Body of pancreas (tissue), 4 donors: ENCODE data around the gene RBFOX2. TPM values are rescaled to one million over a fixed set of nuclear protein-coding genes. Genes with fewer than 3 reads are reported as not detected.

Source experiments
- ATAC-seq: fragments of 150-250 bp; one replicate; pipeline ENCODE4 v1.9.1; 2016
- DNase-seq, 4 donors: peaks; one replicate each; pipeline ENCODE4 v3.0.0-alpha.2; 2019
- H3K27ac ChIP-seq, 4 donors: fragments of 200-600 bp; sonication (generic); 1 replicate in 3 of 4; 2 replicates in 1 of 4; pipeline versions ENCODE4 v1.5.1 to v1.6.1; 2016 to 2019; ENCODE audit warnings: mild to moderate bottlenecking in 1 of 4, mixed read lengths in 1 of 4, moderate library complexity in 1 of 4
- H3K27me3 ChIP-seq, 2 donors: fragments of 200-600 bp; sonication (generic); one replicate each; pipeline ENCODE4 v1.6.0; 2016; ENCODE audit warnings: mild to moderate bottlenecking in 1 of 2
- H3K36me3 ChIP-seq, 2 donors: fragments of 200-600 bp; sonication (generic); replicated peaks in 1 of 2; 2 replicates each; pipeline ENCODE4 v1.5.1; 2016; ENCODE audit warnings: low read depth in 2 of 2; ENCODE audit not compliant: insufficient read depth in 1 of 2
- H3K4me1 ChIP-seq: fragments of 200-600 bp; sonication (generic); one replicate; pipeline ENCODE4 v1.6.0; 2016
- H3K4me3 ChIP-seq, 2 donors: fragments of 200-600 bp; sonication (generic); 1 replicate in 1 of 2; 2 replicates in 1 of 2; pipeline ENCODE4 v1.5.1; 2016 to 2019
- H3K9me3 ChIP-seq, 3 donors: fragments of 200-600 bp; sonication (generic); 1 replicate in 2 of 3; 2 replicates in 1 of 3; pipeline ENCODE4 v1.5.1; 2016
- CTCF ChIP-seq, 7 experiments: fragments of 450-650 bp in 4 of 7; fragments of 200-600 bp in 3 of 7; sonication (generic) in 3 of 7; IDR thresholded peaks; one replicate each; pipeline ENCODE4 v1.5.1; 2016 to 2019; ENCODE audit warnings: antibody characterized with exemption in 7 of 7
- POLR2A ChIP-seq, 3 donors: fragments of 450-650 bp; IDR thresholded peaks; one replicate each; pipeline ENCODE4 v1.6.1; 2016; ENCODE audit warnings: antibody characterized with exemption in 3 of 3, mild to moderate bottlenecking in 2 of 3
- WGBS, 2 donors: methylation state at CpG; one replicate each; pipeline ENCODE4 v1.1.5; 2017; 5-methylcytosine and 5-hydroxymethylcytosine counted together
- intact Hi-C: fragments of 100-400 bp; cut with DNase I; formaldehyde crosslinking; loops from one replicate; pipeline ENCODE4 v1.15.1; 2023
- total RNA-seq, 2 donors: library from RNA; depleted of rRNA; stranded (reverse); fragments of >200 nt; gene quantifications; one replicate each; pipeline ENCODE4 v1.1.0, GENCODE V29; 2016

Gene RBFOX2
- total RNA-seq, 2 donors from 2014 or later = 28.7 to 31.1 TPM

GRCh38 chr22:35754761-35755160, 273.9 kb downstream of the RBFOX2 start:
- DNase-seq (no peak), ATAC-seq (no peak)
- intact Hi-C loops = no loop called here
- Histone ChIP-seq H3K4me1 (peaks cover 14% of the 10 kb centered on the region), H3K27me3 (no peaks in the 10 kb centered on the region), H3K4me3 (no peak overlapping the region), H3K27ac (no peak overlapping the region), H3K9me3 (no peaks in the 10 kb centered on the region), H3K36me3 (peaks cover 5% of the 10 kb centered on the region in 2 donors)
- TF ChIP-seq CTCF (IDR thresholded peaks at IDR 0.05) (no peak), POLR2A (IDR thresholded peaks at IDR 0.05) (no peak)
- WGBS, 2 donors = 80 to 89% methylated on average over 2 of the region's 2 CpGs

DNA sequence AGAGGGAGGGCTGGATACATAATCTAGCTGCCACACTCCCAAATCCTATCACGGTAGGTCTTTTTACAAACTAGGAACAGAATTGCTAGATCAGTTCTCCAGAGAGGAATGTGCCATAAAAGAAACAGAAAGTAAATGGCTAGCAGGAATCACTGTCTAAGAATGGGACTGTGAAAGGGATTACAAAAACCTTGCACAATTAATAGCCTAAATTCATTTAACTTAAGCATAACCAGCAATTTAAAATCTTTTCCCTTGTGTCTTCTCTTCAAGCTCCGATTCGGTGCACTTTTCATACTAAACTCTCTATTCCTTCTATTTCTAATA, 275.8 kb downstream of the RBFOX2 start:
- WGBS, 2 donors = 85 to 86% methylated on average over 3 of the region's 3 CpGs
- TF ChIP-seq CTCF (IDR thresholded peaks at IDR 0.05) (no peak), POLR2A (IDR thresholded peaks at IDR 0.05) (no peak)
- Histone ChIP-seq H3K36me3 (no peaks in the 10 kb centered on the region), H3K27me3 (no peaks in the 10 kb centered on the region), H3K4me3 (no peak overlapping the region), H3K27ac (no peak overlapping the region), H3K4me1 (peaks cover 14% of the 10 kb centered on the region), H3K9me3 (no peaks in the 10 kb centered on the region)
- no peak for ATAC-seq
- no peak for DNase-seq
- intact Hi-C loops = no loop called here

GRCh38 chr22:35752006-35752862, 276.4 kb downstream of the RBFOX2 start:
- Histone ChIP-seq H3K27me3 (no peaks in the 10 kb centered on the region), H3K4me3 (no peak overlapping the region), H3K36me3 (no peaks in the 10 kb centered on the region), H3K9me3 (no peaks in the 10 kb centered on the region), H3K27ac (no peak overlapping the region), H3K4me1 (peaks cover 14% of the 10 kb centered on the region)
- TF ChIP-seq CTCF (IDR thresholded peaks at IDR 0.05) = no peak
- intact Hi-C loops = no loop called here
- WGBS, 2 donors = 70 to 72% methylated on average over 5 of the region's 5 CpGs
- no peak for DNase-seq
- no peak for ATAC-seq

- TF ChIP-seq CTCF (IDR thresholded peaks at IDR 0.05) = no peak
- TF ChIP-seq POLR2A (IDR thresholded peaks at IDR 0.05) = no peak
- Histone ChIP-seq H3K36me3 (no peaks in the 10 kb centered on the region), H3K27me3 (no peaks in the 10 kb centered on the region), H3K9me3 (no peaks in the 10 kb centered on the region), H3K4me1 (peaks cover 4% of the 10 kb centered on the region), H3K4me3 (no peak overlapping the region), H3K27ac (no peak overlapping the region)
- intact Hi-C loops = no loop called here
- ATAC-seq = no peak
- WGBS, 2 donors = 80 to 85% methylated on average over 10 of the region's 10 CpGs
- no peak for DNase-seq
These were observed 278.8 kb downstream of the RBFOX2 start for GRCh38 chr22:35749808-35750207.
